COLO829 (cell line): Measurements from ENCODE around the gene OTOS.
A peak's percentile ranks its signal among the peaks of the same experiment; 100 is the strongest.

Experiments
- DNase-seq: peaks from one replicate; pipeline ENCODE4 v3.0.0; 2012; ENCODE audit warnings: low spot score

Gene OTOS

DNA sequence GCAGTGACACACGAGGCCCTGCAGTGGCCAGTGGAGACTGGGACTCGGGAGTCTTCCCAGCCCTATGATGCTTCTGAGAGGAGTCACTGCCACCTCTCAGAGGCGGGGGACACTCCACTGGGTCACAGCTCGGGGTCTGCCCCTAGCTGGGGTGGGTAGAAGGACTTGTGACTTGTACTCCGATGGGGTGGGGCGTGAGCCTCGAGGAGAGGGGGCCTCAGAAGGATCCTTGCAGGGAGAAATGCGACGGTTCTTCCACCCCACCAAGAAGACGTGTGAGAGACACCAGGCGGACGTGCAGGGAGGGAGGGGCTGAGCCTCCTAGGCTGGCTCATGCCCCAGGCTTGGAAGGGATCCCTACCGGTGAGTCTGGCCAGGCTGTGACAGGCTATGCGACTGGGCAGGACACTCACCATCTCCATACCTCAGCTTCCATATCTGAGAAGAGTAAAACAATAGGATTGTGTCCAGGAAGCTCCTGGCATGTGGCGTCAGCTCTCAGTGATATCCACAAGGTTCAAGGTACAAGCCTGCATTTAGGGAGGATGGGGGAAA lies 11.1 kb upstream of the OTOS start:
- DNase-seq: no peak

DNA sequence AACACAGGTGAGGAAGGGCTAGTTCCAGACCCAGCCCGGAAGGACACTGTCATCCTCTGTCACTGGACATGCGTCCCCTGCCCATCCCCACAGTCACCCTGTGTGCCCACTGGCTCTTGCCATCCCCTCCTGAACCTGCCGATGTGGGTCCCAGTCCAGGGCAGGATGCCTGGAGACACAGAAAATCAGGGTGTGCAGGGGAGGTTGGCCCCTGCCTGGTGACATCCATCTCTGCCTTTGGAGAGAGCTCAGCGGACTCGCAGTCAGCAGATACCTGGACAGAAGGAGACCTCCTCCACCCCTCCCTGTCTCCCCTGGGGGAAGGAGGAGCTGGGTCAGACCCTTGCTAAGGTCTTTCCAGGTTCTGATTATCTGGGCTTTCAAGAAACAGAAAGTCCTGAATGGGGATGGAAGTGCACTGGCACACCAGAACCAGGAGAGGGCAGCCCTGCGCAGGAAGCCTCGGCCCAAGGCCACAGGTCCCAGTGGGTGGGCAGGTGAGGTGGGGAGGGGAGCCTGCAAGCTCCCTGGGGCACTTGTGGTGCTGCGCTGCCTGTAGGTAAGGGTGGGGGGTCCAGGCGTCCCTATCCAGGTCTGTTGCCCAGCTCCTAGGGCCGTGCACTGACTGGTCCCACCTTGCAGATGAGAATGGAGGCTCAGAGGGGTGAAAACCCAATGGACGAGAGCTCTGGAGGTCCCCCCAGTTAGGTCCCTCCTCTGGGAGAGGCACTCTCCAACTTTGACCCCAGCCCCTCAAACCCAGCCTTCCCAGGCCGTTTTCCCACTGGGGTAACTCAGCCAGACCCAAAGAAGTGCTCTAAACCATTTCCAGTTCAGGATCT lies 9.7 kb upstream of the OTOS start:
- DNase-seq: peak; percentile 47

DNA sequence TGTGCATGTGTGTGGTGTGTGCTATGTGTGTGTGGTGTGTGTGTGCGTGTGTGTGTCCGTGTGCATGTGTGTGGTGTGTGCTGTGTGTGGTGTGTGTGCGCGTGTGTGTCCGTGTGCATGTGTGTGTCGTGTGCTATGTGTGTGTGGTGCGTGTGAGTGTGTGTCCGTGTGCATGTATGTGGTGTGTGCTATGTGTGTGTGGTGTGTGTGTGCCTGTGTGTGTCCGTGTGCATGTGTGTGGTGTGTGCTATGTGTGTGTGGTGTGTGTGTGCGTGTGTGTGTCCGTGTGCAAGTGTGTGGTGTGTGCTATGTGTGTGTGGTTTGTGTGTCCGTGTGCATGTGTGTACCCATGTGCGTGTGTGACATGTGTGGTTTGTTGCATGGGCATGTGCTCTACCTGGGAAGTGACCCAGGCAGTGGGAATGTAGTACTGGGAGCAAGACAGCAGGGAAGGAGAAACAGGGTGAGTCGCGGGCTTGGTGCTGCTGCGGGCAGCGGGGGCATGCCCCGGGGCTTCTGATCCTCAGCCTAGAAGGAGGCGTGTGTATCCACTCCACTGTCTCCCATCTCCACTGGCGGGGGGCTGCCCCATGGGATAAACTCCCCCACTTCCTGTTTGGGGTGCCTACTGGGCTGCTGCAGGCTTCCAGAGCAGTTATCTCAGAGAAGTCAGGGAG lies 7.6 kb upstream of the OTOS start:
- no peak for DNase-seq

DNA sequence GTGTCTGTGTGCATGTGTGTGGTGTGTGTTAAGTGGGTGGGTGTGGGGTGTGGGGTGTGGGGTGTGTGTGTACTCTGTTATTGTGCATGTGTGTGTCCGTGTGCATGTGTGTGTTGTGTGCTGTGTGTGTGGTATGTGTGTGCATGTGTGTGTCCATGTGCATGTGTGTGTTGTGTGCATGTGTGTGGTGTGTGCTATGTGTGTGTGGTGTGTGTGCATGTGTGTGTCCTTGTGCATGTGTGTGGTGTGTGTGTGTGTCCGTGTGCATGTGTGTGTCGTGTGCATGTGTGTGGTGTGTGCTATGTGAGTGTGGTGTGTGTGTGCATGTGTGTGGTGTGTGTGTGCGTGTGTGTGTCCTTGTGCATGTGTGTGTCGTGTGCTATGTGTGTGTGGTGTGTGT lies 6.9 kb upstream of the OTOS start:
- DNase-seq: no peak

DNA sequence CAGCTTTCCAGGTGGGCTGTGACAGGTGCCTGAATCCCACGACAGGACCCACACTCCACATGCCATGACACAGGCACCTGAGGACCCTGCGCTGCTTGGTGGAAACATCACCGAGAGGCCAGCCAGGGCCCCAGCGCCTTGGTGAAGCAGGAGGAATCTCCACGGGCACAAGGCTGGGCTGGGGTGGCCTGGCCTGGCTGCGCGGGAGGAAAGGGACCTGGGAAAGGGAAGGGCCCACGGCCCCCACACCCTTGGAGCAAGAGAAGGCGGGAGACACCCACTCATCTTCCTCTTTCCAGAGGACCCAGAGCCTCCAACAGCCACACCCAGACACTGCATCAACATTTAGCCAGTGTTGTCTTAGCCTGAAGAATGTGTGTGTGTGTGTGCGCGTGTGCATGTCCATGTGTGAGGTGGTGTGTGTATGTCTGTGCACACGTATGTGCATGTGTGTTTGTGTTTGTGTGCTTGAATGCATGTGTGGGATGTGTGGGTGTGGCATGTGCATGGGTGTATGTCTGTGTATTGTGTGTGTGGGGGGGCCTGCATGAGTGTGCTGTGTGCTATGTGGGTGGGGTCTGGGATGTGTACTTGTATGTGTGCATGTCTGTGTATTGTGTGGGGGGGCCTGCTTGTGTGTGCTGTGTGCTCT lies 6.3 kb upstream of the OTOS start:
- DNase-seq: no peak

DNA sequence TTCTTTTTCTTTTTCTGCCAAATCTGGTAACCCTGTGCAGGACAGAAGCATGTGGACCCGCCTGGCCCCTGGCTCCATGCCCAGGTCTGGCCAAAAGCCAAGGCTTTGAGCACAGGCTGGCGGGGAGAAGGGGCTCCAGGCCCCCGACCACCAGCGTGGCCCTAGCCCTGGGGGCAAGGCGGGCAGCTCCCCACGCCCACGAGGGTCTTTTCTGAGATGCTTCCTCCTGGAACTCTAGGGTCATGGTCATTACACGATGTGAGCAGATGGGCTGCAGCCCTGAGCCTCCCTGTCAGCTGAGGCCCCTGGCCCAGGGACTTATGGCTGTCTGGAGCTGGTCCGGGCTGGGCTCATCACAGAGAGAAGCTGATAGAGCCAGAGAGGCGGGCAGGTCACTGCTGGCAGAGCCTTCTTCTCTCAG lies 5.7 kb upstream of the OTOS start:
- no peak for DNase-seq

DNA sequence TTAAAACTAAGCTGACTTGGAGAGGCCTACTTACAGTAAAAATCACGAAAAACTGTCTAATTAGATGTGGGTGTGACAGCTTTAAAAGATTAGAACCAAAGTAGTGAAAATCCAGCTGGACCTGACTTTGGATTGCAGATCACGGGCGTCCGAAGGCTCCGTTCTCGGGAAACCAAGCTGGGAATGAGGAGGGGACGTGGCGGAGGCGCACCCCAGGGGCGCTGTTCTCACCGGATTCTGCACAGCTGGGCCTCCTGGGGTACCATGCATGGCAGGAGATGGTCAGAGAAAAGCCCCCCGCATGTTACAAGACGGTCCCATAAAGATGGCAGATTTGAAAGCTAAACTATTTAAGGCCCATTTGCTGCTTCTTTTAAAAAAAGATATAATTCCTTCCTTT lies 5.0 kb upstream of the OTOS start:
- no peak for DNase-seq

DNA sequence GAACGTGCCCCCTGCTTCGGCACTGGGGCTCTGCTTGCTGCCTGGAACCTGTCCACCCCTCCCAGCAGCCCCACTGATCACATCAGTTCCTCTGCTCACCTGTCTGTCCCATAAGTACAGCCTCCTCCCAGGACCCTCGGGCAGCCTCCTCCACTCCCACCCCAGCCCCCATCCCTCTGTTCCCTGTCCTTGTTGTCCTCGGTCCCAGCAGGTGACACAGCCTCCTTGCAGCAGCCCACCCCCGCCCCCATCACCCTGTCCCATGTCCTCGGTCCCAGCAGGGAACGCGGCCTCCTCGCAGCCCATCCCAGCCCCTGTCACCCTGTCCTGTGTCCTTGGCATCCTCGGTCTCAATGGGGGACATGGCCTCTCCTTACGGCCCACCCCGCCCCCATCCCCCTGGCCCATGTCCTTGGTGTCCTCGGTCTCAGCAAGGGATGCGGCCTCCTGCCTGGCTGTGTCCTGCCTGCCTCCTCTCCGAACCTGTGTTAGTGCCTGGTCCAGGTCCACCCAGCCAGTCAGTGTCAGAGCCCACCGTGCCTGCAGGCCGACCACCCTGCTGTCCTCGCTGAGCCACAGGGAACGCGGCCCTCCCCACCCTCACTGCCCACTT lies 4.3 kb upstream of the OTOS start:
- no peak for DNase-seq

DNA sequence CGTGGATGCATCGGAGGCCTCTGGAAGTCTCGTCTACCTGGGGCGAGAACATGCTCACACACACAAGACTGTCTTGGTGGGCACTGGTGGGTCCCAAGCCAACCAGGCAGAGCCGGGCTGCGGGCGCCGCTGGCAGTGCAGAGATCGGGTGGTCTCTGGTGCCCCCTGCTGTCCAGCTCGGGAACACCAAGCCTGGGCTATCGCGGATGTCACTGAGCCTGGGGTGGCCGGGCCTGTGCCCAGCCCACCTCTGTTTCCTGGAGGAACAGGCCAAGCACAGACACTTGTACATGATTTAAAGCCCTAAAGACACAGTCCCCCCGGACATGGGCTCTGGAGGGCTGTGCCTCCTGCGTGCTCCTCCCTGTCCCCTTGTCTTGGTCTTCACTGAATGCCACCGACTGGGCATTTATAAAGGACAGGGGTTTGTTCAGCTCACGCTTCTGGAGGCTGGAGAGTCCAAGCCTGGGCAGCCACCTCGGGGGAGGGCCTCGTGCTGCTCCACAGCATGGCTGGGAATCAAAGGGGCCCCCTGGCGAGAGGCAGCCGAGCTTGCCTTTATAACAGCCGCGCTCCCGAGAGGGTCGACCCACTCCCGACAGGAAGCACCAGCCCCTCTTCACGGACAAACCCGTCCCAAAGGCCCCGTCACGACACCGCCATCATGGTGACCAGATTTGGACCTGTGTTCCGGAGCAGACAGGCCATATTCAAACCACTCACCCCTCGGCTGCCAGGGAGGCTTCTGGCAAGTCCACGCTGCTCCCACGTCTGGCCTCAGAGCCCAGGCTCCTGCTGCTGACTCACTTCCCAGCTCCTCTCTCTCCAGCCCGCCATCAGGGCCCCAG lies 3.6 kb upstream of the OTOS start:
- DNase-seq: peak; percentile 67

DNA sequence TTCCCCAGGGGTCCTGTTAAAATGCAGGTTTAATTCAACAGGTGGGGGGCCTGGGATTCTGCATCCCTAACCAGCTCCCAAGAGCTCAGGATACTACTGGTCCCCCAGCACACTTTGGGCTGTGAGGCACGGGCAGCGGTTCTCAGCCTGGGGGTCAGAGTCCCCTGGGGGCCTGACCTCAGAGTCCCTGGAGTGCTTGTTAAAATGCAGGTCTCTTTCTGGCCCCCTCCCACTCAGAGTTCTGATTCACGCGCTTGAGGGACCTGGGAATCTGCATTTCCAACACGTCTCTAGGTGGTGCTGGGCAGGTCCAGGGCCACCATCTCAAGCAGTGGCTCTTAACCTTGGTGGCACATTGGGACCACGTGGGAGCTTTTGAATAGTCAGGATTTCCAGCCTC lies 2.8 kb upstream of the OTOS start:
- DNase-seq: no peak

DNA sequence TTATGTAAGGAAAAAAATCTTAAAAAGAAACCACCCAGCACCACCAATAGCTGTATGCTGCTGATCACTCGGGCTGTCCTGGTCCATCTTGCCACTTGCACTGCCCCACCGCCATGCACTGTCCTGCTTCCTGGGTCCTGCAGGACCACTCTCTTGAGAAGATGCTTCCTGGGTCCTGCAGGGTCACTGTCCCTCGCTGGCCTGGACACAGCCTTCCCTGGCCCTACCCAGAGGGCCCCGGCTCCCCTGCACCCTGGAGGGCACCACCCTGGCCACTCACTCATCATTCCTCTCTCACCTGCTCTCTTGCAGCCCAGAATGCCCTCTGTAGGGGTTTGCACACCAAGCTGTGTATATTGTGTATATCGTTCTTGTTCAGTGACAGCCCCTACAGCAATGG lies 2.4 kb upstream of the OTOS start:
- DNase-seq: no peak

DNA sequence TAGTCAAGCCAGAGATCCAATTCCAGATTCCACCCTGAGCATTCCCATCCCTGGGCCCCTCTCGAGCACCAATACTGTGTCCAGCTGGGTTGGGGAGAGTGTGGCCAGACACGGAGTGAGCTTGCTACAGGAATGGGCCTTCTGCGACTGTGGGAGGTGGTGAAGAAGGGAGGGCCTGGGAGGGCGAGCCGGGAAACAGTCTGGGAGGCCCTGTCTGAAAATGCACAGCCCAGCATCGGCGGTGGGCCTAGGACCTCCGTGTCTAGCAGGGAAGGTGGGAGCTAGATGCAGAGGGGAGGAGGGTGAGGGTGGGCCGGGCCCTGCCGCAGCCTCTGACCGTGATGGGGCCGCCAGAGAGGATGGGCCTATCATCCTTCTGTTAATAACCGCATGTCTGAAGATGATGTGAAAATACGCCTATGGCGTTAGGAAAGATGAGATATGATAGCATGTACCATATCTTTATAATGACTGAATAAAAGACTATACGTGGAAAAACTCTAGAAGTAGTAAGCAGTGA lies 1.9 kb upstream of the OTOS start:
- DNase-seq: no peak

DNA sequence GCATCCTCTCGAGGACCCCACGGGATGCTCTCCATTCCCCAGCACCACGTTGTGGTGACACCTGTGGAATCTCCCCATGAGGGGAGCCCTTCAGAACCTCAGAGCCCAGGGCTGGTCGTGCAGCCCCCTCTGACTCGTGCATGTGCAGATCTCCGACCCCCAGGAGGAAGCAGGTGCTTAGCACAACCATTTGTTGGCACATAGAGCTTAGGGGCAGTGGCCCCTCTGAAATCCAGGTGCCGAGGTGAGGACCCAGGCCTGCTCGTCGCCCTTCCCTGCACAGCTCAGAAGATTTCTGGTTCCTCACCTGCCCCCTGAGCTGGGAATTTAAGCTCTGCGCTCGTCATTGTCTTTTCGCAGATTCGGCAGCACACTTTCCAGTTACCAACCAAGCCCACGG lies 1.3 kb upstream of the OTOS start:
- no peak for DNase-seq

DNA sequence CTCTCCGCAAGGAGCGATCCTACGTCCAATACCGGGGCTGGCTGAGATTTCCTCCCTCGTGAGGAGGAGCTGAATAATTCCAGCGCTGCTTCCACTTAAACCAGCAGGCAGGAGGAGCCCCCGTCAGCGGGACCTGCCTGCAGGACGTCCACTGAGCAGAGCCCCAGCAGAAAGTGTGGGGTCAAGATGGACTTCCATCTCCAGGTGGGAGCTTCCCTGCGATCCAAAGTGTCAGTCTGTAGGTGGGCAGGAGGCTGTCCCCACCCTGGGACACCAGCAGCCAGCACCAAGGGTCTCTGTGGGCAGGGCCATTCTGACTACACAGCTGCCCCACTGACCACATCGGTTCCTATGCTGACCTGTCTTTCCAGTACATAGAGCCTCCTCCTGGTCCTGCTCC lies 462 bp upstream of the OTOS start:
- DNase-seq: no peak

DNA sequence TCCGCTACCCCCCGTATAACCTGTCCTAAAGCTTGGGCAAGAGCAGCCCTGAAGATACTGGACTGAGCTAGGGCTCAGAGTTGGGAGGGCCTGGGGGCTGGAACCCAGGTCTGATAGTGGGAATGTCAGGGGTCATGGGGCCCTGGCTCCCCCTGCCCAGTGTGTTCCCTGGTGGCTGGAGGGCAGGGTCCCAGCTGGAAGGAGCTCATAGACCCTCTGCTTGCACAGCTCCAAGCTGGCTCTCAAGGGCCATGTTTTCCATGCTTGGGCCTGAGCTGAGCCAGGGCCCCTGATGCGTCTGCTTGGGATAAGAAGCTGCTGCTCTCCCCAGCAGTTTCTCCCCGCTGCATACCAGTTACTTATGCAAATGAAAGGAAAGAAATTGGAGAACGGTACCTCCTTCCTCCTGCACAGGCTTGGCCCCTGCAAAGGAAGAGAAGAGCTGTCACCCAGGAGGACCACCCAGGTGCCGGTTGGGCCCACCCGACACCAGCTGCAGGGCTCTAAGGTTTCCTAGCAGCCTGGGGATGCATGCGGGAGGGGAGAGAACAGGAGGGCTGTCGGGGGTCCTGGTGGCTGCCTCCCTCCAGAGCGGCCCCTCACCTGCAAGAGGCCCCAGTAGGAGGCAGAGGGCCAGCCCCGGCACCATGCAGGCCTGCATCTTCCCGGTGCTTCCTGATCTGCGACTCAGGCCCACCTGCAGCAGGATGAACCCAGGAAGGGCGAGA lies 628 bp downstream of the OTOS start:
- DNase-seq: no peak

DNA sequence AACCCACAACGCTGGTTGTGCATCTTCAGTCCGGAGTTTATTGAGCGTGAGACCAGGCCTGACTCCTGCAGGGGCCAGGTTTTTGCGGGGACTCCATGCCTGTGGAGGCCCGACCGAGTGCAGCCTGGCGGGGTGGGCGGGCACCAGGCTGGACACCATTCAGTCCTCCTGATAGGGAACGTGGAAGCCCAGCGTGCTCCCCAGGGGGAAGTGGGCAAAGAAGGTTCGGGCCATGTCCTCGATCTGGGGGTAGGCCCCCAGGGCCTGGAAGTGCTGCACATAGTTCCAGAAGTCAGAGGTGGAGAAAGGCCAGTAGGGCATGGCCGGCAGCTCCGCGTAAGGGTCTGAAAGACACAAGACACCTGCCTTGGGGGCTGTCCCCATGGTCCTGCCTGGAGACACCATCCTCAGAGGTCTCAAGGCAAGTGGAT lies 1.4 kb downstream of the OTOS start:
- no peak for DNase-seq

DNA sequence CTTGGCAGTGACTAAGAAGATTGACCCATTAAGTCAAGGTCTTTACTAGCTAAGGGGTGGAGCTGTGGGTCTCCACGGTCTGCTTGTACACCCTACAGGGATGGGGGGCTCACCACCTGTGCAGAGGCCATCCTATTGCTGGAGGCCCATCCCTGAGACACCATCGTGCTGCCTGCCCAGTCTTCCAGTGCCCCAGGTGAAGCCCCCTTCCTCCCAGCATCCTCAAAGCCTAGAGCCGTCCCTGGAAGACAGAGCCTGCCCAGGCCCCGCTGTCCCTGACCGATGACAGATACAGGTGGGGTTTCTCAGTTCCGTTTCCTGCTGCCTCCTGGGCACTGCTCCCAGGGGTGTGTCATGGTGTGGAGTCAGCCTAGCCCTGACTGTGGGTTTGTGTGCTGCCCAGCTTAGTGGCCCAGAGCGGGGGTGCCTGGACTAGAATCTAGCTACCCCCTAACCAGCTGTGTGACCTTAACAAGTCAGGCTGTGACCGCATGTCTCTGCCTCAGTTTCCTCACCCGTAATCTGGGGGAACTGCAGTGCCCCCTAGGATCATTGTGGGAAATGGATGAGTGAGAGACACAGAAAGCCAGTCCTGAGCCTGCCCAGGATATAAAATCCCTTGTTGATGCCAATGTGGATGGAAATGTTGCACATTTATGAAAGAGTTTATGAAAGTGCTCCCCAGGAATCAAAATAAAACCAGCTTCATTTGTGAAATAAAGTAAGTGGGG lies 2.0 kb downstream of the OTOS start:
- no peak for DNase-seq

DNA sequence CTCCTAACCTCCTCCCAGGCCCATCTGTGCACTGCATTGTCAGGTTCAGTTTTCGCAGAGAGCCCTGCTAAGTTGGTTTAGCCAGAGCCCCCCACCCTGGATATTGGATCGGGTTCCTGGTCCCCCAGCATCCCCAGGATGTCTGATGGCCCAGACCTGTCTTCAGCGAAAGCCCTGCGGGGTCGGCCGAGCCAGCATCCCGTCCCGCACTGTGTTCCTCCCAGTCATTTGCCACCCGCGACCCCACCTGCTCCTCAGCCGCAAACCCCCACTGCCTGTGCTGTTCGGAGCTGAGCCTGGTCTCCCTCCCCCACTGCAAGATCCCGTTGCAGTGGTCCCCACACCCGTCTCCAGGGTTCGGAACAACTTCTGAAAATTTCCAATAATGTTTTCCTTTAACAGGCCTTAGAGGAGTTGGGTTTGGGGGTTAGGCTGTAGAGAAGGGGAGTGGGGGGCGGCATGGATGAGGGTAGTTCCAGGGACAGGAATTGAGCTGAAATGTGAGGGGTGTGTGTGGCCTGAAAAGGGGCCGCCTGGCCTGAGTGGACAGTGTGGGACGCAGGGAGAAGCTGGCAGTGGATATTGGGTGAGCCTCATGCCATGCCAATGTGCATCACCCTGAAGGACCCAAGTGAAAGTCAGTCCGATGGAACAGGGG lies 2.7 kb downstream of the OTOS start:
- DNase-seq: no peak

DNA sequence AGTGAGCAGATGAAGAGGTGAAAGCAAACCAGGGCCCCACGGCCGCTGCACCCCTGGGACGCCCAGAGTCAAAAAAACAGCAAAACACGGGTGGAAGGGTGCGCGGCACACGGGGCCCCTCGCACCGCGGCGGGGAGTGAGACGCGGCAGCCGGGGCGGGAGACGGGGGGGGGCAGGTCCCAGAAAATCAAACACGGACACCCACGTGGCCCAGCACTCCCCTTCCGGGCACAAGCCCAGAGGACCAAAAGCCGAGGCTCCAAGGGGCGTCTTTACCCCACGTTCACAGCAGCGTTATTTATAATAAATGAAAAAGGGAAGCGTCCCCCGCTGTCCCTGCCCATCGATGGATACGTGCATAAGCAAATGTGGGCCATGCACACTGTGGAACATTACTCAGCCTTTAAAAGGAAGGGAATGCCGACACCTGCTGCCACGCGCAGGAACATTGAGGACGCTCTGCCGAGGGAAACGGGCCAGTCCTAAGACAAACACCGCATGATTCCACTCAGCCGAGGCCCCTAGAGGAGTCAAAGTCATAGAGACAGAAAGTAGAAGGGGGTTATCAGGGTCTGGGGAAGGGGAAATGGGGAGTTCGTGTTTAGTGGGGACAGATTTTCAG lies 3.7 kb downstream of the OTOS start:
- no peak for DNase-seq
